C4-2B (cell line): ENCODE results near the gene UGT2B7.

ENCODE experiments used
- ZFX ChIP-seq: fragments of 450-650 bp; IDR thresholded peaks from 2 replicates; pipeline ENCODE4 v1.6.1; 2017
- TF ChIP-seq, protein P1 (sequence below): fragments of 450-650 bp; conservative IDR thresholded peaks from 2 replicates; pipeline ENCODE4 v1.5.1; 2017; ENCODE audit warnings: mild to moderate bottlenecking

DNA sequence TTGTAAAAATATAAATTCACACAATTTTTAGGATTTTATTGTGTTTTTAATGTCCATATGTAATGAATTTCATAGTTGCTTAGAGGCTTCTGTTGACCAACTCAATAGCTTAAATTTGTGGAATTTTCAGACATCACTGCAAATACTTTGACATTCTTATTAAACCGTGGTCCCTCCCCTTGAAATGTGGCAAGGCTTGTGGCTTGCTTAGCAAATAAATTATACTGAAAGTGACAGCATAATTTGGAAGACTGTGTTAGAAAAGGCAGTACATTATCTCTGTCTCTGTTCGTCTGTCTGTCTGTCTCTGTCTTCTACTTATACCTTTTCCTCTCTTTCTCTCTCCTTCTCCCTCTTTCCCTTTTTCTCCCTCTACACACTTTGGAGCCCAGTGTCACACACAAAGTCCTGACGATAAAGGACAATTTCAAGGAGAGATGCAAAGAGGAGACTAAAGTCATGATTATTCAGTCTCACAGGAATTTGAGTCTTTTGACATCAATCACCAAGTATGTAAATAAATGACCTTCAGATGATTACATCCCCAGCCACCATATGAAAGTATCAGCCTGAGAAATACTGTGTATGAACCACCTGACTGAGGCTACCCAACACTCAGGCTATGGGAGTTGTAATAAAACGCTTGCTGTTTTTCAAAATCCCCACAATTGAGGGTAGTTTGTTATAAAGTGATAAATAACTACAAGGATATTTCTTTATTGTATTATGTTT is 21.0 kb upstream of the UGT2B7 start:
- TF ChIP-seq, protein P1, sequence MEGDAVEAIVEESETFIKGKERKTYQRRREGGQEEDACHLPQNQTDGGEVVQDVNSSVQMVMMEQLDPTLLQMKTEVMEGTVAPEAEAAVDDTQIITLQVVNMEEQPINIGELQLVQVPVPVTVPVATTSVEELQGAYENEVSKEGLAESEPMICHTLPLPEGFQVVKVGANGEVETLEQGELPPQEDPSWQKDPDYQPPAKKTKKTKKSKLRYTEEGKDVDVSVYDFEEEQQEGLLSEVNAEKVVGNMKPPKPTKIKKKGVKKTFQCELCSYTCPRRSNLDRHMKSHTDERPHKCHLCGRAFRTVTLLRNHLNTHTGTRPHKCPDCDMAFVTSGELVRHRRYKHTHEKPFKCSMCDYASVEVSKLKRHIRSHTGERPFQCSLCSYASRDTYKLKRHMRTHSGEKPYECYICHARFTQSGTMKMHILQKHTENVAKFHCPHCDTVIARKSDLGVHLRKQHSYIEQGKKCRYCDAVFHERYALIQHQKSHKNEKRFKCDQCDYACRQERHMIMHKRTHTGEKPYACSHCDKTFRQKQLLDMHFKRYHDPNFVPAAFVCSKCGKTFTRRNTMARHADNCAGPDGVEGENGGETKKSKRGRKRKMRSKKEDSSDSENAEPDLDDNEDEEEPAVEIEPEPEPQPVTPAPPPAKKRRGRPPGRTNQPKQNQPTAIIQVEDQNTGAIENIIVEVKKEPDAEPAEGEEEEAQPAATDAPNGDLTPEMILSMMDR = no peak
- TF ChIP-seq ZFX = no peak
